Measurements from ENCODE around the gene ENAH.

- TF ChIP-seq ZNF274 (IDR thresholded peaks at IDR 0.05; ENCODE audit: low read depth, low read length) (no peak), YY1 (IDR thresholded peaks at IDR 0.05; ENCODE audit: insufficient read depth, insufficient read length) (no peak)
Observed at GRCh38 chr1:225596736-225597135, 56.2 kb downstream of the ENAH start.
